Pons (tissue), 1 donor: Measurements from ENCODE around the gene ADGRL3.
"Not testable (repeated sequence)": the region's sequence is repeated elsewhere in the genome, so short reads cannot be mapped to it uniquely, and the experiment has no call there.

ENCODE experiments used
- DNase-seq: peaks from one replicate; pipeline ENCODE4 v3.0.0-alpha.2; 2016; ENCODE audit warnings: low spot score

Gene ADGRL3

GRCh38 chr4:61350932-61351331, 150.8 kb downstream of the ADGRL3 start:
- DNase-seq: no peak

GRCh38 chr4:61356696-61357095, 156.6 kb downstream of the ADGRL3 start:
- DNase-seq: no peak

- no peak for DNase-seq
Measured at GRCh38 chr4:61359301-61359700, 159.2 kb downstream of the ADGRL3 start.

- not testable (repeated sequence) for DNase-seq
Measured at GRCh38 chr4:61372817-61373216, 172.7 kb downstream of the ADGRL3 start.

- DNase-seq: no peak
Measured at GRCh38 chr4:61373901-61374440, 173.8 kb downstream of the ADGRL3 start.

GRCh38 chr4:61374447-61374891, 174.3 kb downstream of the ADGRL3 start:
- no peak for DNase-seq

GRCh38 chr4:61375301-61375700, 175.2 kb downstream of the ADGRL3 start:
- DNase-seq: no peak

- no peak for DNase-seq
Measured at GRCh38 chr4:61376301-61376700, 176.2 kb downstream of the ADGRL3 start.

- DNase-seq: no peak
Measured at GRCh38 chr4:61379406-61379805, 179.3 kb downstream of the ADGRL3 start.

- no peak for DNase-seq
Measured at GRCh38 chr4:61380865-61381264, 180.7 kb downstream of the ADGRL3 start.

- DNase-seq: no peak
Measured at GRCh38 chr4:61385256-61385655, 185.1 kb downstream of the ADGRL3 start.

GRCh38 chr4:61387372-61387771, 187.2 kb downstream of the ADGRL3 start:
- not testable (repeated sequence) for DNase-seq

- no peak for DNase-seq
Measured at GRCh38 chr4:61389640-61390039, 189.5 kb downstream of the ADGRL3 start.

GRCh38 chr4:61395754-61396153, 195.6 kb downstream of the ADGRL3 start:
- DNase-seq: no peak

GRCh38 chr4:61397174-61397573, 197.0 kb downstream of the ADGRL3 start:
- no peak for DNase-seq

GRCh38 chr4:61400439-61401038, 200.4 kb downstream of the ADGRL3 start:
- DNase-seq: peak; percentile 75

- no peak for DNase-seq
Measured at GRCh38 chr4:61401771-61402170, 201.6 kb downstream of the ADGRL3 start.

- DNase-seq: no peak
Measured at GRCh38 chr4:61405307-61405706, 205.2 kb downstream of the ADGRL3 start.

- no peak for DNase-seq
Measured at GRCh38 chr4:61406677-61407076, 206.6 kb downstream of the ADGRL3 start.

GRCh38 chr4:61407642-61408618, 207.8 kb downstream of the ADGRL3 start:
- no peak for DNase-seq

GRCh38 chr4:61408861-61409260, 208.7 kb downstream of the ADGRL3 start:
- DNase-seq: no peak

- DNase-seq: no peak
Measured at GRCh38 chr4:61411241-61411640, 211.1 kb downstream of the ADGRL3 start.

- no peak for DNase-seq
Measured at GRCh38 chr4:61425315-61425714, 225.2 kb downstream of the ADGRL3 start.
